K562 (cell line): Measurements from ENCODE around the gene SIRT2.

ENCODE experiments used
- ZNF347 ChIP-seq: fragments of 450-650 bp; formaldehyde crosslinking; IDR thresholded peaks from 2 replicates; pipeline ENCODE4 v1.4.0; 2020; ENCODE audit warnings: low read depth, mild to moderate bottlenecking, moderate library complexity
- ZNF589 ChIP-seq: fragments of 200-800 bp; sonication (Bioruptor generic); IDR thresholded peaks from 2 replicates; pipeline ENCODE4 v1.6.1; 2016; ENCODE audit warnings: low read depth, missing genetic modification characterization, missing compliant biosample characterization

DNA sequence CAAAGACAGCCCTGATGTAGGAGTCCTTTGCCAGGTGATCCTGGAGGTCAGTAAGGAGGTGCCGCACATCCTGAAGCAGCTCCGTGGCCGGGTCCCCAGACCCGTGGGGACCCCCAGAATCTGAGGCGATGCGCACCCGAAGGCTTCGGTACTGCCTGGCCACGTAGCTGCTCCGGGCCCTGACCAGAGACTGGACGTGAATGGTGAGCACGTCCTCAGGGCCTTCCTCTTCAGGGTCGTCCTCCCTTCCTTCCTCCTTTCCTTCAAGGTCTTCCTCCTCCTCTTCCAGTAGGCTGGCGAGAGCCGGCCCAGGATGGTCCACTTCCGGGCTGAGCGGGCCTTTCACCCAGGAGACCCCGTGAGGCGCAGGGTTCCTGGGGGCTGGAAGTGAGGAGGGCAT, 28.8 kb downstream of the SIRT2 start:
- TF ChIP-seq ZNF589 (no peak), ZNF347 (CRISPR knock-in tag) (no peak)
